ENCODE measurements around the gene MED9. TPM values are rescaled to one million over a fixed set of nuclear protein-coding genes. Genes with fewer than 3 reads are reported as not detected.

MED9 gene
- polyA plus RNA-seq, 1 donor from 2014 or later, result 25.1 TPM

- Histone ChIP-seq H3K9ac (ENCODE audit: low read length) (no peak overlapping the region), H3K4me3 (ENCODE audit: low read length) (no peak overlapping the region), H3K9me3 (ENCODE audit: low read length) (no peaks in the 10 kb centered on the region), H3K36me3 (ENCODE audit: insufficient read depth, low read length) (no peaks in the 10 kb centered on the region), H3K27me3 (ENCODE audit: insufficient read depth, low read depth, low read length) (no peaks in the 10 kb centered on the region), H2AFZ (ENCODE audit: low read depth, low read length) (no peak overlapping the region), H3K4me2 (ENCODE audit: low read length) (no peak overlapping the region), H3K79me2 (replicated peaks; ENCODE audit: insufficient read depth, low read length) (no peaks in the 10 kb centered on the region), H3F3A (ENCODE audit: insufficient read depth, low read length, poor library complexity, severe bottlenecking) (no peaks in the 10 kb centered on the region), H4K20me1 (ENCODE audit: insufficient read depth) (no peaks in the 10 kb centered on the region), H3K27ac (ENCODE audit: low read length) (no peak overlapping the region), H3K9me2 (ENCODE audit: insufficient read depth, low read length) (no peaks in the 10 kb centered on the region)
- TF ChIP-seq SMC3 (conservative IDR thresholded peaks at IDR 0.05; ENCODE audit: poor library complexity), result no peak
These were observed 36.1 kb downstream of the MED9 start for GRCh38 chr17:17512866-17513265.

- TF ChIP-seq EZH2 (IDR thresholded peaks at IDR 0.05; ENCODE audit: borderline replicate concordance, insufficient read depth, low read length, poor library complexity, severe bottlenecking) (no peak), POLR2AphosphoS5 (IDR thresholded peaks at IDR 0.05) (no peak), REST (IDR thresholded peaks at IDR 0.05; ENCODE audit: borderline replicate concordance) (no peak), TAF1 (IDR thresholded peaks at IDR 0.05; ENCODE audit: low read depth) (no peak), MXI1 (conservative IDR thresholded peaks at IDR 0.05; ENCODE audit: poor library complexity, severe bottlenecking) (no peak)
- no peak overlapping the region for H3K27ac ChIP-seq (ENCODE audit: low read length)
- H3K9ac ChIP-seq (ENCODE audit: low read length), result no peak overlapping the region
- H3K4me2 ChIP-seq (ENCODE audit: low read length), result no peak overlapping the region
- H3K36me3 ChIP-seq (ENCODE audit: insufficient read depth, low read length), result no peaks in the 10 kb centered on the region
- no peak overlapping the region for H2AFZ ChIP-seq (ENCODE audit: low read depth, low read length)
- H3K79me2 ChIP-seq (replicated peaks; ENCODE audit: insufficient read depth, low read length), result no peaks in the 10 kb centered on the region
- H3K4me3 ChIP-seq (ENCODE audit: low read length), result no peak overlapping the region
- no peaks in the 10 kb centered on the region for H3K9me3 ChIP-seq (ENCODE audit: low read length)
- H4K20me1 ChIP-seq (ENCODE audit: insufficient read depth), result no peaks in the 10 kb centered on the region
- H3K9me2 ChIP-seq (ENCODE audit: insufficient read depth, low read length), result no peaks in the 10 kb centered on the region
- H3F3A ChIP-seq (ENCODE audit: insufficient read depth, low read length, poor library complexity, severe bottlenecking), result no peaks in the 10 kb centered on the region
- no peaks in the 10 kb centered on the region for H3K27me3 ChIP-seq (ENCODE audit: insufficient read depth, low read depth, low read length)
These were observed 36.8 kb downstream of the MED9 start for GRCh38 chr17:17513626-17514025.

GRCh38 chr17:17514361-17514992 is 37.7 kb downstream of the MED9 start:
- Histone ChIP-seq H3K9me3 (ENCODE audit: low read length) (no peaks in the 10 kb centered on the region), H3K9ac (ENCODE audit: low read length) (no peak overlapping the region), H2AFZ (ENCODE audit: low read depth, low read length) (no peak overlapping the region), H3K36me3 (ENCODE audit: insufficient read depth, low read length) (no peaks in the 10 kb centered on the region), H3F3A (ENCODE audit: insufficient read depth, low read length, poor library complexity, severe bottlenecking) (no peaks in the 10 kb centered on the region), H3K27ac (ENCODE audit: low read length) (no peak overlapping the region), H3K79me2 (replicated peaks; ENCODE audit: insufficient read depth, low read length) (no peaks in the 10 kb centered on the region), H3K9me2 (ENCODE audit: insufficient read depth, low read length) (no peaks in the 10 kb centered on the region), H4K20me1 (ENCODE audit: insufficient read depth) (no peaks in the 10 kb centered on the region), H3K27me3 (ENCODE audit: insufficient read depth, low read depth, low read length) (no peaks in the 10 kb centered on the region), H3K4me3 (ENCODE audit: low read length) (no peak overlapping the region), H3K4me2 (ENCODE audit: low read length) (no peak overlapping the region)
- TF ChIP-seq SMC3 (conservative IDR thresholded peaks at IDR 0.05; ENCODE audit: poor library complexity), result no peak
- no peak for TF ChIP-seq EP300 (conservative IDR thresholded peaks at IDR 0.05; ENCODE audit: poor library complexity, severe bottlenecking)
- TF ChIP-seq POLR2AphosphoS5 (IDR thresholded peaks at IDR 0.05), result no peak

Measured in neural cell (in vitro differentiated cells).